ENCODE data around the gene ARID1A.
A peak's percentile ranks its signal among the peaks of the same experiment; 100 is the strongest.

The ARID1A gene

GRCh38 chr1:26767714-26768113 is 71.9 kb downstream of the ARID1A start:
- DNase-seq = no peak

GRCh38 chr1:26768755-26769154 is 72.9 kb downstream of the ARID1A start:
- no peak for DNase-seq

GRCh38 chr1:26771285-26771642 is 75.4 kb downstream of the ARID1A start:
- no peak for DNase-seq

- DNase-seq = no peak
Observed at GRCh38 chr1:26771643-26772321, 76.0 kb downstream of the ARID1A start.

GRCh38 chr1:26772687-26773086 is 76.9 kb downstream of the ARID1A start:
- no peak for DNase-seq

- no peak for DNase-seq
Observed at GRCh38 chr1:26774462-26774861, 78.6 kb downstream of the ARID1A start.

- no peak for DNase-seq
Observed at GRCh38 chr1:26775666-26776065, 79.9 kb downstream of the ARID1A start.

GRCh38 chr1:26779098-26779668 is 83.4 kb downstream of the ARID1A start:
- DNase-seq = no peak

GRCh38 chr1:26780344-26780957 is 84.6 kb downstream of the ARID1A start:
- DNase-seq = no peak

- no peak for DNase-seq
Observed at GRCh38 chr1:26781206-26781825, 85.5 kb downstream of the ARID1A start.

GRCh38 chr1:26782521-26783212 is 86.9 kb downstream of the ARID1A start:
- no peak for DNase-seq

GRCh38 chr1:26783646-26784022 is 87.8 kb downstream of the ARID1A start:
- no peak for DNase-seq

- DNase-seq = no peak
Observed at GRCh38 chr1:26784023-26784871, 88.4 kb downstream of the ARID1A start.

GRCh38 chr1:26784886-26785285 is 89.1 kb downstream of the ARID1A start:
- DNase-seq = no peak

- no peak for DNase-seq
Observed at GRCh38 chr1:26785611-26786436, 90.0 kb downstream of the ARID1A start.

- DNase-seq = no peak
Observed at GRCh38 chr1:26786437-26787380, 90.9 kb downstream of the ARID1A start.

GRCh38 chr1:26787381-26787705 is 91.5 kb downstream of the ARID1A start:
- DNase-seq = peak; percentile 80

- peak; percentile 85 for DNase-seq
Observed at GRCh38 chr1:26787706-26788514, 92.1 kb downstream of the ARID1A start, which contains the start of gene PIGV. TSS of gene PIGV (plus strand) at chr1:26787950. CDS start at chr1:26790816, 2,866 bp downstream.

- no peak for DNase-seq
Observed at GRCh38 chr1:26788515-26788785, 92.6 kb downstream of the ARID1A start.

Data from CD4-positive, alpha-beta T cell treated with Interferon gamma for 1 hour (primary cell).